HG03571 (cell line): ENCODE results near the gene DMXL1.
"Not testable (repeated sequence)": the region's sequence is repeated elsewhere in the genome, so short reads cannot be mapped to it uniquely, and the experiment has no call there.

Experiments used
- ATAC-seq: cut with Tn5 transposase; IDR thresholded peaks from one replicate; pipeline ENCODE4 v1.9.1; 2021; ENCODE audit not compliant: unreplicated experiment

Gene DMXL1

GRCh38 chr5:119067450-119067849, 3.4 kb upstream of the DMXL1 start:
- ATAC-seq = no peak

GRCh38 chr5:119070578-119070827, 384 bp upstream of the DMXL1 start:
- peak; percentile 55 for ATAC-seq

GRCh38 chr5:119071561-119071995, 691 bp downstream of the DMXL1 start:
- no peak for ATAC-seq

- ATAC-seq = no peak
Measured at GRCh38 chr5:119072496-119072895, 1.6 kb downstream of the DMXL1 start.

GRCh38 chr5:119073746-119074337, 3.0 kb downstream of the DMXL1 start:
- ATAC-seq = not testable (repeated sequence)

GRCh38 chr5:119074419-119074818, 3.5 kb downstream of the DMXL1 start:
- peak; percentile 33 for ATAC-seq

- ATAC-seq = not testable (repeated sequence)
Measured at GRCh38 chr5:119075269-119075668, 4.4 kb downstream of the DMXL1 start.

- no peak for ATAC-seq
Measured at GRCh38 chr5:119076080-119076479, 5.2 kb downstream of the DMXL1 start.

GRCh38 chr5:119077444-119077843, 6.6 kb downstream of the DMXL1 start:
- ATAC-seq = no peak

GRCh38 chr5:119078071-119078846, 7.4 kb downstream of the DMXL1 start:
- no peak for ATAC-seq

GRCh38 chr5:119078861-119079260, 8.0 kb downstream of the DMXL1 start:
- no peak for ATAC-seq

- peak; percentile 44 for ATAC-seq
Measured at GRCh38 chr5:119079318-119079921, 8.5 kb downstream of the DMXL1 start.

- no peak for ATAC-seq
Measured at GRCh38 chr5:119080936-119081335, 10.0 kb downstream of the DMXL1 start.

GRCh38 chr5:119082691-119083090, 11.8 kb downstream of the DMXL1 start:
- no peak for ATAC-seq

GRCh38 chr5:119083679-119084078, 12.8 kb downstream of the DMXL1 start:
- ATAC-seq = peak; percentile 46

GRCh38 chr5:119088438-119088837, 17.6 kb downstream of the DMXL1 start:
- no peak for ATAC-seq

- ATAC-seq = no peak
Measured at GRCh38 chr5:119095611-119096010, 24.7 kb downstream of the DMXL1 start.

- ATAC-seq = no peak
Measured at GRCh38 chr5:119105971-119106370, 35.1 kb downstream of the DMXL1 start.

- no peak for ATAC-seq
Measured at GRCh38 chr5:119112151-119112550, 41.3 kb downstream of the DMXL1 start.

- no peak for ATAC-seq
Measured at GRCh38 chr5:119117237-119117636, 46.4 kb downstream of the DMXL1 start.

- no peak for ATAC-seq
Measured at GRCh38 chr5:119118000-119118399, 47.1 kb downstream of the DMXL1 start.

GRCh38 chr5:119120893-119121292, 50.0 kb downstream of the DMXL1 start:
- no peak for ATAC-seq
